ENCODE results near the gene NAA38.
"Not testable (repeated sequence)": the region's sequence is repeated elsewhere in the genome, so short reads cannot be mapped to it uniquely, and the experiment has no call there.

DNA sequence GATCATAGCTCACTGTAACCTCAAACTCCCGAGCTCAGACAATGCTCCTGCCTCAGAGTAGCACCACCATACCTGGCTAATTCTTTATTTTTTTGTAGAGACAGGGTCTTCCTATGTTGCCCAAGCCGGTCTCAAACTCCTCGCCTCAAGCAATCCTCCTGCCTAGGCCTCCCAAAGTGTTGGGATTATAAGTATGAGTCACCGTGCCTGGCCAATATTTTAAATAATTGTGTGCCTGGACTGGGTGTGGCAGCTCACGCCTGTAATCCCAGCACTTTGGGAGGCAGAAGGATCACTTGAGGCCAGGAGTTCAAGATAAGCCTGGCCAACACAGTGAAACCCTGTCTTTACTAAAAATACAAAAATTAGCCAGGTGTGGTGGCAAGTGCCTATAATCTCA lies 7.0 kb upstream of the NAA38 start:
- TF ChIP-seq, protein P1, sequence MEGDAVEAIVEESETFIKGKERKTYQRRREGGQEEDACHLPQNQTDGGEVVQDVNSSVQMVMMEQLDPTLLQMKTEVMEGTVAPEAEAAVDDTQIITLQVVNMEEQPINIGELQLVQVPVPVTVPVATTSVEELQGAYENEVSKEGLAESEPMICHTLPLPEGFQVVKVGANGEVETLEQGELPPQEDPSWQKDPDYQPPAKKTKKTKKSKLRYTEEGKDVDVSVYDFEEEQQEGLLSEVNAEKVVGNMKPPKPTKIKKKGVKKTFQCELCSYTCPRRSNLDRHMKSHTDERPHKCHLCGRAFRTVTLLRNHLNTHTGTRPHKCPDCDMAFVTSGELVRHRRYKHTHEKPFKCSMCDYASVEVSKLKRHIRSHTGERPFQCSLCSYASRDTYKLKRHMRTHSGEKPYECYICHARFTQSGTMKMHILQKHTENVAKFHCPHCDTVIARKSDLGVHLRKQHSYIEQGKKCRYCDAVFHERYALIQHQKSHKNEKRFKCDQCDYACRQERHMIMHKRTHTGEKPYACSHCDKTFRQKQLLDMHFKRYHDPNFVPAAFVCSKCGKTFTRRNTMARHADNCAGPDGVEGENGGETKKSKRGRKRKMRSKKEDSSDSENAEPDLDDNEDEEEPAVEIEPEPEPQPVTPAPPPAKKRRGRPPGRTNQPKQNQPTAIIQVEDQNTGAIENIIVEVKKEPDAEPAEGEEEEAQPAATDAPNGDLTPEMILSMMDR (conservative IDR thresholded peaks at IDR 0.05 in 1 of 2, IDR thresholded peaks at IDR 0.05 in 1 of 2; ENCODE audit: extremely low read depth in 1 of 2, insufficient read depth in 1 of 2, low read depth in 1 of 2, low read length in 2 of 2), result not testable (repeated sequence)
- TF ChIP-seq EZH2 (IDR thresholded peaks at IDR 0.05; ENCODE audit: borderline replicate concordance, low read length), result not testable (repeated sequence)
